OCI-LY1 (cell line): ENCODE results near the gene PUSL1.

Experiments
- H2AFZ ChIP-seq: fragments of 200-600 bp; sonication (generic), shearing (Covaris generic); 2 replicates; pipeline ENCODE4 v1.6.0; 2014; ENCODE audit warnings: antibody characterized with exemption, mild to moderate bottlenecking, low read length
- H3F3A ChIP-seq: fragments of 200-600 bp; sonication (generic), shearing (Covaris generic); 2 replicates; pipeline ENCODE4 v1.6.0; 2014; ENCODE audit warnings: mild to moderate bottlenecking, antibody characterized with exemption, low read length, moderate library complexity; ENCODE audit not compliant: insufficient read depth
- H3K27ac ChIP-seq: fragments of 200-600 bp; sonication (generic); 2 replicates; pipeline ENCODE4 v1.5.1; 2014; ENCODE audit warnings: low read length, mixed run types, mild to moderate bottlenecking, low read depth; ENCODE audit not compliant: poor library complexity, severe bottlenecking
- H3K27me3 ChIP-seq: fragments of 200-600 bp; sonication (generic); 2 replicates; pipeline ENCODE4 v1.6.0; 2014; ENCODE audit warnings: antibody characterized with exemption, mild to moderate bottlenecking, low read length, moderate library complexity; ENCODE audit not compliant: insufficient read depth
- H3K36me3 ChIP-seq: fragments of 200-600 bp; sonication (generic); 2 replicates; pipeline ENCODE4 v1.6.1; 2014; ENCODE audit warnings: mild to moderate bottlenecking, antibody characterized with exemption, low read length, moderate library complexity, mixed read lengths; ENCODE audit not compliant: insufficient read depth
- H3K4me1 ChIP-seq: fragments of 200-600 bp; sonication (generic); 2 replicates; pipeline ENCODE4 v1.5.1; 2014; ENCODE audit warnings: mild to moderate bottlenecking, low read length, moderate library complexity; ENCODE audit not compliant: insufficient read depth, severe bottlenecking
- H3K4me2 ChIP-seq: fragments of 200-600 bp; sonication (generic), shearing (Covaris generic); 2 replicates; pipeline ENCODE4 v1.6.1; 2014; ENCODE audit warnings: low read length
- H3K4me3 ChIP-seq: fragments of 200-600 bp; sonication (generic); 2 replicates; pipeline ENCODE4 v1.5.1; 2014; ENCODE audit warnings: low read length, low read depth, mild to moderate bottlenecking, mixed read lengths; ENCODE audit not compliant: poor library complexity, severe bottlenecking
- H3K79me2 ChIP-seq: fragments of 200-600 bp; shearing (Covaris generic); 2 replicates; pipeline ENCODE4 v1.6.1; 2016; ENCODE audit warnings: mixed run types, low read length, mixed read lengths; ENCODE audit not compliant: insufficient read depth
- H3K9ac ChIP-seq: fragments of 200-600 bp; sonication (generic), shearing (Covaris generic); 2 replicates; pipeline ENCODE4 v1.6.1; 2014; ENCODE audit warnings: mild to moderate bottlenecking, low read length, mixed read lengths
- H3K9me2 ChIP-seq: fragments of 200-600 bp; sonication (generic), shearing (Covaris generic); 2 replicates; pipeline ENCODE4 v1.6.1; 2014; ENCODE audit warnings: low read depth, mild to moderate bottlenecking, low read length, mixed read lengths
- H3K9me3 ChIP-seq: fragments of 200-600 bp; shearing (Covaris generic); 2 replicates; pipeline ENCODE4 v1.6.1; 2014; ENCODE audit warnings: low read length, mixed read lengths
- H4K20me1 ChIP-seq: fragments of 200-600 bp; sonication (generic), shearing (Covaris generic); 2 replicates; pipeline ENCODE4 v1.6.0; 2016; ENCODE audit warnings: mild to moderate bottlenecking, low read length; ENCODE audit not compliant: insufficient read depth
- CTCF ChIP-seq: fragments of 200-600 bp; sonication (generic), shearing (Covaris generic); IDR thresholded peaks from 2 replicates; pipeline ENCODE4 v1.5.1; 2017; ENCODE audit warnings: mild to moderate bottlenecking, antibody characterized with exemption, low read length, moderate library complexity, mixed read lengths
- EZH2 ChIP-seq: fragments of 200-600 bp; sonication (generic), shearing (Covaris generic); IDR thresholded peaks from 2 replicates; pipeline ENCODE4 v1.8.0; 2017; ENCODE audit warnings: borderline replicate concordance, mixed run types, mild to moderate bottlenecking, antibody characterized with exemption, low read length, moderate library complexity, mixed read lengths

PUSL1 gene

GRCh38 chr1:1335283-1335682 is 26.9 kb downstream of the PUSL1 start:
- H3K9ac ChIP-seq = no peak overlapping the region
- TF ChIP-seq CTCF (no peak), EZH2 (no peak)
- H3K27ac ChIP-seq = no peak overlapping the region
- H3K9me3 ChIP-seq = no peaks in the 10 kb centered on the region
- H3K4me2 ChIP-seq = no peak overlapping the region
- no peaks in the 10 kb centered on the region for H3F3A ChIP-seq
- H3K9me2 ChIP-seq = no peaks in the 10 kb centered on the region
- no peaks in the 10 kb centered on the region for H3K27me3 ChIP-seq
- H3K4me1 ChIP-seq = no peaks in the 10 kb centered on the region
- no peaks in the 10 kb centered on the region for H4K20me1 ChIP-seq
- no peak overlapping the region for H3K4me3 ChIP-seq
- no peaks in the 10 kb centered on the region for H3K79me2 ChIP-seq
- H2AFZ ChIP-seq = no peak overlapping the region
- no peaks in the 10 kb centered on the region; the same call in 1 of the 2 replicates for H3K36me3 ChIP-seq

- Histone ChIP-seq H3K27ac (no peak overlapping the region), H3K79me2 (no peaks in the 10 kb centered on the region), H3K36me3 (no peaks in the 10 kb centered on the region; the same call in 1 of the 2 replicates), H2AFZ (no peak overlapping the region), H3K9ac (no peak overlapping the region), H3K9me3 (no peaks in the 10 kb centered on the region), H3F3A (no peaks in the 10 kb centered on the region), H3K4me2 (no peak overlapping the region), H3K4me3 (no peak overlapping the region), H3K27me3 (no peaks in the 10 kb centered on the region), H3K9me2 (no peaks in the 10 kb centered on the region), H4K20me1 (no peaks in the 10 kb centered on the region), H3K4me1 (no peaks in the 10 kb centered on the region)
- TF ChIP-seq EZH2 (no peak), CTCF (no peak)
Observed at GRCh38 chr1:1335792-1336248, 27.4 kb downstream of the PUSL1 start.

GRCh38 chr1:1336446-1336845 is 28.0 kb downstream of the PUSL1 start:
- H2AFZ ChIP-seq = no peak overlapping the region
- H3K9ac ChIP-seq = no peak overlapping the region
- H3K27me3 ChIP-seq = no peaks in the 10 kb centered on the region
- H4K20me1 ChIP-seq = no peaks in the 10 kb centered on the region
- no peaks in the 10 kb centered on the region for H3K4me1 ChIP-seq
- H3K36me3 ChIP-seq = no peaks in the 10 kb centered on the region; the same call in 1 of the 2 replicates
- no peak overlapping the region for H3K4me3 ChIP-seq
- no peaks in the 10 kb centered on the region for H3K79me2 ChIP-seq
- H3K9me2 ChIP-seq = no peaks in the 10 kb centered on the region
- no peak overlapping the region for H3K4me2 ChIP-seq
- H3K27ac ChIP-seq = no peak overlapping the region
- H3F3A ChIP-seq = no peaks in the 10 kb centered on the region
- TF ChIP-seq EZH2 = no peak
- no peak for TF ChIP-seq CTCF
- H3K9me3 ChIP-seq = no peaks in the 10 kb centered on the region
